B cell (primary cell): ENCODE measurements around the gene HECTD3.

ENCODE experiments used
- EZH2 ChIP-seq: IDR thresholded peaks from 2 replicates; pipeline ENCODE4 v1.6.1; 2012; ENCODE audit warnings: borderline replicate concordance, low read depth, mild to moderate bottlenecking, moderate library complexity, low read length; ENCODE audit not compliant: insufficient read depth, poor library complexity, severe bottlenecking
- TF ChIP-seq, protein P1 (sequence below): fragments of 200-600 bp; IDR thresholded peaks from one replicate; pipeline ENCODE4 v1.8.0; 2022; ENCODE audit warnings: antibody characterized with exemption, mild to moderate bottlenecking

DNA sequence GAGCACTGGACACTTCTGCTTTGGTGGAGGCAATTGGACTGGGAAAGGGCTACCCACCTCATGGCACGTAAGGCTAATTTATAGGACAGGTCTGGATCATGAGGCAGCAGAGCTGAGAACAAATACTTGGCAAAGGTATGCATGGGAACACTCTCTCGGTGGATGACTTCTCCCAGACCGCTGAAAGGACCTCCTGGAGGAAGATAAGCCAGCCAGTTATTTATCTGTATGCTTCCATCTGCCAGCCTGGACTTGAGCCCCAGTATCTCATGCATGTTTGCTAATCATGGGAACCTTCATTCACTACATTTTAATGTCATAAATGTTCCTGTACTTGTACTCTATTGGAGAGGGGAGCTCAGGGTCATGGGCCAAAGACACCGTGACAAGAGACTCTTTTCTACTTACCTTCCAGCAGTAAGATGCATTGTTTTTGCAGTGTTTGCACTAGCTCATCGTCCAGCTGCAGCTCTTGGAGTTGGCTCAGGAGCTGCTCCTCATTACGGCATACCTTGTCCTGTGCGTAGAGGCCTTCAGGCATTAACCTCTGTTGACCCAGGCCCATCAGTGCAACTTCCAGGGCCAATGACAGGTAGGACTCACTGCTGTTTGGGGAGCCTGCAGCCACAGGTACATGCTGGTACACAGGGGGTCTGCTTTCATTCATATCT lies 24.6 kb upstream of the HECTD3 start:
- TF ChIP-seq EZH2, result no peak
- TF ChIP-seq, protein P1, sequence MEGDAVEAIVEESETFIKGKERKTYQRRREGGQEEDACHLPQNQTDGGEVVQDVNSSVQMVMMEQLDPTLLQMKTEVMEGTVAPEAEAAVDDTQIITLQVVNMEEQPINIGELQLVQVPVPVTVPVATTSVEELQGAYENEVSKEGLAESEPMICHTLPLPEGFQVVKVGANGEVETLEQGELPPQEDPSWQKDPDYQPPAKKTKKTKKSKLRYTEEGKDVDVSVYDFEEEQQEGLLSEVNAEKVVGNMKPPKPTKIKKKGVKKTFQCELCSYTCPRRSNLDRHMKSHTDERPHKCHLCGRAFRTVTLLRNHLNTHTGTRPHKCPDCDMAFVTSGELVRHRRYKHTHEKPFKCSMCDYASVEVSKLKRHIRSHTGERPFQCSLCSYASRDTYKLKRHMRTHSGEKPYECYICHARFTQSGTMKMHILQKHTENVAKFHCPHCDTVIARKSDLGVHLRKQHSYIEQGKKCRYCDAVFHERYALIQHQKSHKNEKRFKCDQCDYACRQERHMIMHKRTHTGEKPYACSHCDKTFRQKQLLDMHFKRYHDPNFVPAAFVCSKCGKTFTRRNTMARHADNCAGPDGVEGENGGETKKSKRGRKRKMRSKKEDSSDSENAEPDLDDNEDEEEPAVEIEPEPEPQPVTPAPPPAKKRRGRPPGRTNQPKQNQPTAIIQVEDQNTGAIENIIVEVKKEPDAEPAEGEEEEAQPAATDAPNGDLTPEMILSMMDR, result no peak
